HG03378 (cell line): Measurements from ENCODE around the gene ANKRD22.

Experiments used
- ATAC-seq: cut with Tn5 transposase; IDR thresholded peaks from one replicate; pipeline ENCODE4 v1.9.1; 2021; ENCODE audit warnings: mild to moderate bottlenecking, moderate library complexity; ENCODE audit not compliant: unreplicated experiment

Gene ANKRD22

DNA sequence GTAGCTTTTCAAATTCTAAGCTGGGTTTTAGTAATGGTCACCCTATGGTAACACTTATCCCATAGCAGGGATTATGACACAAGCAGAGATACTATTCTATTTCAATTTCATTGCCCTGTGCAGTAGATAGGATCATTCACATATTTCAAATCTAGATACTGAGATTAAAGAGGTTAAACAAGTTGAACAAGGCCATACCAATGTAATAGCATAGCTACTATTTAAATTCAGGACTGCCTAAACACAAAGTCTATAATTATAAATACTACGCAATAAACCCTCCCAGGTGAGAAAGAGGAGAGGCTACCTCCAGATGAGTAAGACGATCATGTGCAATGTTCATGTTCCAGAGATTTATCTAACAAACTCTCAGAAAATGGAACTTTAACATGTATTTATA lies 48.0 kb downstream of the ANKRD22 start:
- no peak for ATAC-seq

DNA sequence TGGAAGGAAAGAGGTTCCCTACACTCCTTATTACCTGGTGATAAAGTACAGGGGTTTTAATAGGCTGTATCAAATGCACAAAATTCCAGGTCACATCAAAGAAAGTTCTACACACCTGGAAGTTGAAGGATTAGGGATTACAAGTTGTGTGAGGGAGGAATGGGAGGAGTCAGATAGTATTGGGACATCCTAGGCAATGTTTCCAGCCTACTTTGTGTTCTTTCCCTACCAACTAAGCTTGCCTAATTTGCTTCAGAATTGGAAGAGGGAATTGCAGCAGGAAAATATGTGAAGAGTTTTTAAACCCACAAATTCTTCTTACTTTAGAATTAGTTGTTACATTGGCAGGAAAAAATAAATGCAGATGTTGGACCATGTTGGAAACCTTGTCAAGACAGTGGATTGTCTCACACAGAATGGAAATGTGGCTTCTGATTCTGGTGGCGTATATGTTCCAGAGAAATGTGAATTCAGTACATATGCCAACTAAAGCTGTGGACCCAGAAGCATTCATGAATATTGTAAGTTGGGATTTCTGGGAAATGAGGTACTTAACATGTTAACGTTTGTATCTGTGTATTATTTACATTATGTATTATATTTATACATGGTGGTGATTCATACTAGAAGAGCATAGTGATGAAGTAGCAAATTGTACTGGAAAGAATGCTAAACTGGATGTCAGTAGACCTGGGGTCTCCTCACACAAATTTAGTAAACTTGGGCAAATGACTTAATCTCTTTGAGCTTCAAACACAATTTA lies 48.9 kb downstream of the ANKRD22 start, which contains the start of gene LIPM:
Gene LIPM, plus strand, starts transcription at position 208 of the 763 bp plus-strand sequence. Its CDS starts 167 bp downstream, at position 375.
- ATAC-seq, result no peak

DNA sequence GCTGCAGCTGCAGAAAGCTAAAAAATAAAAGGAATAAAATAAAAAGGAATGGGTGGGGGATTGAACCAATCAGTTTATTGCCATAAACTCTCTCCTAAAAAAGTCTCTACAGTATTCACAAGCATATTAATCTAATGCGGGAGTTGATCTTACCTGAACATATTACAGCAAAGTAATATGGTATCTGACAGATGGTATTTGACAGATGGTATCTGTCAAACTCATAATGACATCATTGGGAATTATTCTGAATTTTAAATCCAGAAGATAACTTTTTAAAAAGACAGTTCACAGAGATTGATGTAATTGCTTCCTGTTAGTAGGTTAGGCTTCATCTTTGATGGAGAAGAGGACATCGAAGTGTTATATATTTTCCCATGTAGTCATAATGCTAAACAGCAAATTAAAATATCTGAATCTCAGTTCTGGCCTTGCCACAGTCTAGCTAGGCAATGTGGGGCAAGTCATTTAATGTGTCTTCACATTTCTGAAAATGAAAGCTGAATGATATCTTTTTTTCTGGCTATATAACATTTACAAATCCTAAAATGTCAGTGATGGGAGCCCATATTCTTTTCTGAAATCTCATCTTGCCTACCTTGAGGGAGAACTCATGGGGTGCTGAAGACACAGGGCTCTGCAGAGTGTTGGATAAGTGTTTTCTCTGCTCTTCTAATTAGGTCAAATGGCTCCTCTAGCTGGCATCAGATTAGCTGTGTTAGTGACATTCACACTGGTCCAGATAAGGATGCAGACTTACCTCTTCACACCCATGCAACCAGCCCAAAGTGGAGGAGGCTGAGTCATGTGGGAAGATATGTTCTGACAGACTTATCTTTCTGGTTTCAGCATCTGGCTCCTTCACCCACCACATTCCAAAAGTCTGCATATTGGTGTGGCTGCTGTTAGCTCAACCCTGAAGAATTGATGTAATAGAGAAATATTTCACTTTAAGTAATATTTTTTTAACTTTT lies 51.2 kb downstream of the ANKRD22 start:
- ATAC-seq, result no peak

DNA sequence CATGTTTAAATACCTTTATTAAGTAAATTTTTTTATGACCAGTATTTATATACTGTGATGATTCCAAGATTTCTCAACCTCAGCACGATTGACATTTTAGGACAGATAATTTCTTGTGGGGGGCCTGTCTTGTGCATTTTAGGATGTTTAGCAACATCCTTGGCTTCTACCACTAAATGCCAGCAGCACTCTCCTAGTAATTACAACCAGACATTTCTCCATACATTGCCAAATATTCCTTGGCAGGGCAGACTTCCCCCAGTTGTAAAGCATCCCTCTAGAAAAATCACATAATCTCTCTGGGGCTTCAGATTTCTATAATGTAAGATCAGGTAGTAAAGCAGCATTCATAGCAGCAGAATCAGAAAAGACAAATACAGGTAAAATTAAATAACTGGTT lies 56.9 kb downstream of the ANKRD22 start:
- ATAC-seq, result no peak

DNA sequence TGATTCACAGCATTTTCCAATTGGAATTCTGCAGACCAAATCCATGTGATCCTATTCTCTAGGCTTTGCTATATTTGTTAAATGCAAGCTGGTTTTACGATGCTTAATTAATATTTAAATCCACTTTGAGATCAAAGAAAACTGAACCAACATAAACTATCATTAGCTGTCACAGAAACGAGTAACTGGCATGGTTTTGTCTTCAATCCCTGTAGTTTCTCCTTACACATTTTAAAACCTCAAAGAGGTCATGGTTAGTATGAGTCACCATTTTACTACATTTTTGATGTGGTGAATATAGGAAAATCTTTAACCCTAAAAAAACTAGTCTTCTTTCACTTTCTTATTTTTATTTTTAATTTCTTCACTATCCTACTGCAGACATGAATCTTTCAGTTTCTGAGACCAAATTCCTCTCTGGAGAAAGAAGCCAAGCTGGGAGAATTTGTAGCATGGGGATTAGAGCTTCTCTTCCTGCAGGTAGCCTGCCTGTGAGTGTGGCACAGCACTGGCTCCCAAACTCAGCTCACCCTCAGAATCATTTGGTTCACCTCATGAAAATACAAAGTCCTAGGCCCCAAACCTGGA lies 57.8 kb downstream of the ANKRD22 start:
- ATAC-seq, result peak; percentile 55

DNA sequence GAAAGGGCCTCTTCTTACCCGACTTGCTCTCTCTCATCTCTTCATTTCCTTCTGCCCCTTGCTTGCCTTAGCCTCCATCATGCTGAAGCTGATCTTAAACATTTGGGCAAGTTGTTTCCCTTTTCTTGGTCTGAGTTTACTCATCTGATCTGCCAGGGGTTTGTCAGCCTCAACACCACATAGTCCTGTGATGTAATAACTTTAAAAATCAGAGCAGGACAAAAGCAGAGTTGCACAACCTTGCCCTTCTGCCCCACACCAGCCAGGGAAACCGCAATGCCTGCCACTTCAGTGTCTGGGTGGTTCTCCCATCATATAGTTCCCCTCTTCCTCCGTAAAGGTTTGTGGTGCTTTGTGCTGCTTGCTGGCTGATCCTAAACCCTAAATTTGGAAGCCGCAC lies 59.0 kb downstream of the ANKRD22 start:
- no peak for ATAC-seq

DNA sequence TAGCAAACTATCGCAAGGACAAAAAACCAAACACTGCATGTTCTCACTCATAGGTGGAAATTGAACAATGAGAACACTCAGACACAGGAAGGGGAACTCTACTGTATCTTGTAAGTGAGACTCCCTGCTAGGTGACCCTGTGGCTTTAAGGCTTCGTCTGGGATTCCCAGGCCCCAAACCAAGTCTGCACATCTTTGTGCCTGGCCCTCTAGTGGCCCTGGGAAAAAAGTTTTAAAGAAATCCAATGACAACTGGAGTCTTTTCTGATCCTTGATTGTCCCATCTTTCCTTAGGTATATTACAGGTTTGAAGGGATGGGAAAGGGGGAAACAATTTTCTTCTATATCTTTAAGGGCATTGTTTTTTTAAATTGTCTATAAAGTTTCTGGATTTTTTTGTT lies 59.7 kb downstream of the ANKRD22 start:
- no peak for ATAC-seq

DNA sequence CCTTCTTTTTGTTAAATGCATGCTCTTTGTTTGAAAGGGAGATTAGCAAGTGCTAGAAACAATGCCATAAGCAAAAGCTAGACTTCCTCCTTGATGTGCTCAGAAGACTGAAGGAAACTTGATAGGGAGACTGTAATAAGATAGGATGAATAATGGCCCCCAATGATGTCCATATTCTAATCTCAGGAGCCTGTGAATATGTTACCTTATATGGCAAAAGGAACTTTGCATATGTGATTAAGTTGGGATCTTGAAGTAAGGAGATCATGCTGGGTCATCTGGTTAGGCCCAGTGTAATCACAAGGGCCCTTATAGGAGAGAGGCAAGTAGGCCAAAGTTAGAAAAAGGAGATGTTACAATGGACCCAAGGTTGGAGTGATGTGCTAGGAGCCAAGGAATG lies 62.7 kb downstream of the ANKRD22 start:
- no peak for ATAC-seq

DNA sequence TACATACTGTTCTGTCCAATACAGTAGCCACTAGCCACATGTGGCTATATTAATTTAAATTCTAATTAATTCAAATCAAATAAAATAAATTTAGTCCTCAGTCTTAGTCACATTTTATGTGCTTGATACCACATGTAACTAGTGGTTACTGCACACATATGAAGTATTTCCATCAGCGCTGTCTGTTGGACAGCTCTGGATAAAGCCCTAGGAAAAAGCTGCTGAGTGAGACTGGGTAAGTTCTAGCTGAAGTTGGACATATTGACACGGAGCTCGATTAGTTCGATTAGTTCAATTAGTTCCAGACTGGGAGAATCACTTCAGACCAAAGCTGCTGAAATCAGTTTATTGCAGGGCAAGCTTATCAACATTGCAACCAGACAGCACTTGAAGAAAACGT lies 64.2 kb downstream of the ANKRD22 start:
- no peak for ATAC-seq

DNA sequence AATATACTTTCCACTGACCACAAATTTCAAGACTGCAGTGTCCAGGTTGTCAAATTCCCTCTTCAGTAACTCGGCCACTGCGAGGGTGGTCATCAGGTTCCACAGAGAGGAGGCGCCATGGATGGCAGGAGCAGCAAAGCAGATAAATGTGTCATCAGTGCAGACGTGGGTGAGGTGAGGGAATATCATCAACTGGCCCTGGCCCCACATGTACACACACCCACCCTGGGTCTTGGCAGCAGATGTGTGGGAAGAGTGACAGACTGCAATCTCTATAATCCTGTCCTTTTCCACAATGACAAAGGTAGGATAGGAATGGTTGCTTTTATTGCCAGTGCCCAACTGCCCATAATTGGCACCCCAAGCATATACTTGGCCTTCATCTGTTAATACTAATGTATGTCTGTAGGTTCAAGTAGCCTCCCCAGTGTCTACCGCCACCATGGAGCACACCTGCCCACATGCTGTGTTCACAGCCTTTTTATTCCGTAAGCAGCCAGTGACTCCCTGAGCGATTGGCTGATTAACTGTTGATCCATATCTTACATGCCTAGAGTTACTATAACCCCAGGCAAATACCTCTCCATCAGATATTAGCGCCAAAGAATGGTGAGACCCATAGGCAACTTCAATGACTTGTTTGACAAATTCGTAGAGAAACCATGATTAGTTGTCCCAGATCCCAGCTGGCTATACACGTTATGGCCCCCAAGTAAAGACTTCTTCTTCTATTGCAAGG lies 65.4 kb downstream of the ANKRD22 start:
- no peak for ATAC-seq

DNA sequence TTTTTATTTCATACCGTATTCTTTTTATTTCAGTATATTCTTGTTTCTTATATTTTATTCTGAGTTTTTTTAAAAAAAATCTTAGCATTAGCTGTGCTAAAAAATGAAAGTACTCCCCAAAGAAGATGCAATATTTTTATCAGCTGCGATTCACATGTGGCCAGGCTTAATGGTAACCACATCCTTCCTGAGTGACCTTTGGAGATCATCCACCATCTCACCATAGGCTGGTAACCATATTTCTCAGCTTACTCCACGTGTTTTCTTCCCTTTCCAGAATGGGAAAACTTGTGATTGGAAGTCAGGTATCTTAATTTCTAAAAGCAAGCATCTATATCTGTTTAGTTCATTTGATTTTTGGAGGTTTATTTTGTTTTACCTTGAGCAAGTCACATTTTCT lies 67.9 kb downstream of the ANKRD22 start:
- no peak for ATAC-seq

DNA sequence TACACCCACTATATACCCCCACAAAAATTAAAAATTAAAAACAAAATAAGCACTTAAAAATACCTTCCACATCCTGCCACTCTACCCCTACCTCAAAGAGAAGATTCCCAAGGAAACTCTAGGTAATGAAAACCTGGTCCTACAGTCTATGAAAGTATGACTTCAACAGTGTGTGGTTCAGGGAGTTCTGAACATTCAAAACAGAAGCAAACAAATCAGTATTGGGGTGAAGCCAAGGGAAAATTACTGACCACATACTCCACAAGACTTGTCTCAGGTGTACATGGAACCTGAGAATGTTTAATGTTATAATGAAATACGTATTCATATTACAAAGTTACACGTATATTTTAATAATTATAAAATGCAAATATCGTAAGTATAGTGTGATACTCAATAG lies 69.4 kb downstream of the ANKRD22 start:
- ATAC-seq, result no peak

DNA sequence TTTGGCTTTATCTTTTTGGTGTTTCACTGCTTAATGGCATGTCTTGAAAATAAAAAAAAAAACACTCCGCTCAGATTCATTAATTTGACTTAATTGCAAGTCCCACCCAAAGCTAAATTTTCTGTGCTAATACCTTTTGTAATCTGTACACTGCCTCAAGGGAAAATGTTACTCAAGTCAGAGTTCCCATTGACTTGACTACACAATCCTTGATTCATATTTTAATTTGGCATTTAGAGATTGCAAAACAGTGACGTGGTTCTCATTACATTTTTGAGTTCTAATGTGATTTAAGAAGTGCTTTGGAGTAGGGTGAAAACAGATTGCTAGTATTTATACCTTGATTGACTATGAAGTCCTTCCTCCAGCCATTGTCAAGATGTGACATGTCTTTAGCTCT lies 70.4 kb downstream of the ANKRD22 start:
- no peak for ATAC-seq
